HCT116 (cell line): ENCODE data around the gene C15orf61. TPM values are rescaled to one million over a fixed set of nuclear protein-coding genes. Genes with fewer than 3 reads are reported as not detected.

Source experiments
- ATAC-seq: fragments of 200-7000 bp; cut with Tn5 transposase; 2 replicates; pipeline ENCODE4 v1.9.1; 2020; ENCODE audit warnings: mild to moderate bottlenecking, moderate library complexity
- BruUV-seq: library from RNA; stranded (reverse); fragments of 400-500 nt; replicated peaks from 2 replicates; lab custom pipeline; 2021; lab: Mats Ljungman, UMichigan
- CTCF ChIA-PET: fragments of 300-600 bp; sonication (Branson Sonifier 250); formaldehyde crosslinking; loops from one replicate; lab custom pipeline; 2021; ENCODE audit warnings: antibody characterized with exemption; lab: Charles Lee
- POLR2A ChIA-PET: fragments of 300-600, 350-600 bp; sonication (Branson Sonifier 250); formaldehyde crosslinking; loops from one replicate; lab custom pipeline; 2021; ENCODE audit warnings: antibody characterized with exemption; lab: Charles Lee
- RAD21 ChIA-PET, 2 experiments: fragments of 300-600 bp; sonication (Branson Sonifier 250); formaldehyde crosslinking; loops; one replicate each; lab custom pipeline; 2023; ENCODE audit warnings: low total read pairs in 2 of 2; ENCODE audit not compliant: uncharacterized antibody in 2 of 2, unreplicated experiment in 2 of 2, low non-redundant PET in 1 of 2; lab: Charles Lee
- DNase-seq: peaks from one replicate; pipeline ENCODE4 v3.0.0-alpha.2; 2010; ENCODE audit warnings: low read depth, low spot score
- H2AFZ ChIP-seq: fragments of 200-600 bp; shearing (Covaris generic), sonication (generic); 2 replicates; pipeline ENCODE4 v1.6.1; 2017; ENCODE audit warnings: low read depth, mixed run types, mixed read lengths, antibody characterized with exemption, low read length; ENCODE audit not compliant: poor library complexity, severe bottlenecking
- H3K27ac ChIP-seq: 2 replicates; pipeline ENCODE4 v1.5.1; 2012; ENCODE audit warnings: low read depth, low read length
- H3K27me3 ChIP-seq: fragments of 200-600 bp; sonication (generic); 2 replicates; pipeline ENCODE4 v1.6.1; 2016; ENCODE audit warnings: mixed run types, low read length, mixed read lengths; ENCODE audit not compliant: insufficient read depth
- H3K36me3 ChIP-seq, 2 experiments: fragments of 200-500 bp in 1 of 2; fragments of 200-600 bp in 1 of 2; sonication (Bioruptor generic) in 1 of 2; sonication (generic) in 1 of 2; 2 replicates each; pipeline versions ENCODE4 v1.5.1 to v1.6.1; 2014 to 2016; ENCODE audit warnings: low read length in 2 of 2, inconsistent platforms in 1 of 2, mixed read lengths in 1 of 2, mixed run types in 1 of 2; ENCODE audit not compliant: insufficient read depth in 2 of 2, control insufficient read depth in 1 of 2
- H3K4me1 ChIP-seq, 2 experiments: fragments of 200-600 bp in 1 of 2; sonication (generic) in 1 of 2; 2 replicates each; pipeline versions ENCODE4 v1.5.1 to v1.6.1; 2012 to 2017; ENCODE audit warnings: low read length in 2 of 2, inconsistent platforms in 1 of 2, mild to moderate bottlenecking in 1 of 2, mixed read lengths in 1 of 2, mixed run types in 1 of 2, moderate library complexity in 1 of 2; ENCODE audit not compliant: insufficient read depth in 2 of 2, control insufficient read depth in 1 of 2
- H3K4me2 ChIP-seq: fragments of 200-600 bp; sonication (generic); 2 replicates; pipeline ENCODE4 v1.6.1; 2017; ENCODE audit warnings: mixed run types, low read length, mixed read lengths
- H3K4me3 ChIP-seq, 2 experiments: fragments of 200-600 bp in 1 of 2; sonication (generic) in 1 of 2; replicated peaks in 1 of 2; 2 replicates each; pipeline ENCODE4 v1.5.1; 2011 to 2016; ENCODE audit warnings: low read length in 2 of 2, control low read depth in 1 of 2, low read depth in 1 of 2, mild to moderate bottlenecking in 1 of 2, mixed read lengths in 1 of 2, mixed run types in 1 of 2
- H3K79me2 ChIP-seq: fragments of 200-600 bp; sonication (generic); 2 replicates; pipeline ENCODE4 v1.6.1; 2017; ENCODE audit warnings: mild to moderate bottlenecking, mixed run types, low read length, moderate library complexity, mixed read lengths; ENCODE audit not compliant: insufficient read depth
- H3K9ac ChIP-seq: fragments of 200-600 bp; sonication (generic); 2 replicates; pipeline ENCODE4 v1.6.1; 2016; ENCODE audit warnings: low read length, mixed read lengths
- H3K9me2 ChIP-seq: fragments of 200-600 bp; sonication (generic), shearing (Covaris generic); 2 replicates; pipeline ENCODE4 v1.6.1; 2017; ENCODE audit warnings: mixed run types, mild to moderate bottlenecking, moderate library complexity; ENCODE audit not compliant: insufficient read depth
- H3K9me3 ChIP-seq, 2 experiments: fragments of 200-500 bp in 1 of 2; fragments of 200-600 bp in 1 of 2; sonication (Bioruptor generic) in 1 of 2; sonication (generic) in 1 of 2; 2 replicates each; pipeline ENCODE4 v1.6.1; 2014 to 2017; ENCODE audit warnings: low read length in 2 of 2, mixed read lengths in 2 of 2, inconsistent platforms in 1 of 2, low read depth in 1 of 2, mild to moderate bottlenecking in 1 of 2, mixed run types in 1 of 2, moderate library complexity in 1 of 2; ENCODE audit not compliant: control insufficient read depth in 1 of 2, insufficient read depth in 1 of 2
- H4K20me1 ChIP-seq: fragments of 200-600 bp; sonication (generic), shearing (Covaris generic); 2 replicates; pipeline ENCODE4 v1.6.1; 2017; ENCODE audit warnings: mixed run types, mild to moderate bottlenecking, moderate library complexity; ENCODE audit not compliant: insufficient read depth
- ATF3 ChIP-seq: IDR thresholded peaks from 2 replicates; pipeline ENCODE4 v1.6.1; 2012
- CEBPB ChIP-seq: IDR thresholded peaks from 2 replicates; pipeline ENCODE4 v1.6.1; 2012; ENCODE audit warnings: low read depth
- CTCF ChIP-seq, 3 experiments: fragments of 200-600 bp in 1 of 3; sonication (generic) in 1 of 3; IDR thresholded peaks in 2 of 3; conservative IDR thresholded peaks in 1 of 3; 2 replicates each; pipeline ENCODE4 v1.5.1; 2012 to 2017; ENCODE audit warnings: low read depth in 2 of 3, low read length in 2 of 3, antibody characterized with exemption in 1 of 3, borderline replicate concordance in 1 of 3, control low read depth in 1 of 3, mild to moderate bottlenecking in 1 of 3, mixed read lengths in 1 of 3, mixed run types in 1 of 3, moderate library complexity in 1 of 3; ENCODE audit not compliant: insufficient read depth in 1 of 3
- EZH2 ChIP-seq: fragments of 200-600 bp; sonication (generic); IDR thresholded peaks from 2 replicates; pipeline ENCODE4 v1.6.1; 2017; ENCODE audit warnings: antibody characterized with exemption, mixed run types
- EZH2phosphoT487 ChIP-seq: fragments of 200-600 bp; IDR thresholded peaks from 2 replicates; pipeline ENCODE4 v1.6.1; 2018; ENCODE audit warnings: antibody characterized with exemption, borderline replicate concordance
- FOSL1 ChIP-seq: IDR thresholded peaks from 2 replicates; pipeline ENCODE4 v1.6.1; 2012; ENCODE audit warnings: low read depth
- JUND ChIP-seq: IDR thresholded peaks from 2 replicates; pipeline ENCODE4 v1.6.1; 2012
- MAX ChIP-seq: IDR thresholded peaks from 2 replicates; pipeline ENCODE4 v1.6.1; 2012
- POLR2AphosphoS5 ChIP-seq: IDR thresholded peaks from 2 replicates; pipeline ENCODE4 v1.6.1; 2011; ENCODE audit warnings: mild to moderate bottlenecking, low read depth, low read length, moderate library complexity
- REST ChIP-seq: IDR thresholded peaks from 2 replicates; pipeline ENCODE4 v1.6.1; 2012; ENCODE audit warnings: low read depth
- SIN3A ChIP-seq: IDR thresholded peaks from 2 replicates; pipeline ENCODE4 v1.6.1; 2012; ENCODE audit warnings: low read depth
- SP1 ChIP-seq: IDR thresholded peaks from 2 replicates; pipeline ENCODE4 v1.6.1; 2012; ENCODE audit warnings: low read depth
- SRF ChIP-seq: IDR thresholded peaks from 2 replicates; pipeline ENCODE4 v1.6.1; 2012; ENCODE audit warnings: low read depth
- YY1 ChIP-seq: IDR thresholded peaks from 2 replicates; pipeline ENCODE4 v1.6.1; 2011; ENCODE audit warnings: low read length, low read depth, moderate library complexity, mild to moderate bottlenecking; ENCODE audit not compliant: insufficient replicate concordance; ENCODE audit errors: extremely low read depth
- ZNF274 ChIP-seq: fragments of 200-500 bp; sonication (Bioruptor generic); IDR thresholded peaks from 2 replicates; pipeline ENCODE4 v1.6.1; 2014; ENCODE audit warnings: mild to moderate bottlenecking, low read depth, low read length, inconsistent platforms
- intact Hi-C: fragments of 100-400 bp; cut with micrococcal nuclease; formaldehyde crosslinking; loops from 2 replicates; pipeline ENCODE4 v1.10.0; 2022
- total RNA-seq: library from RNA; stranded (reverse); gene quantifications from one replicate; pipeline ENCODE4 v1.2.1, GENCODE V29; 2021; ENCODE audit not compliant: unreplicated experiment

C15orf61 gene
- total RNA-seq, 1 experiment from 2014 or later, result 9.9 TPM

- Histone ChIP-seq H3K27ac (no peak overlapping the region), H3K4me3 (no peak overlapping the region), H3K9me3 (no peaks in the 10 kb centered on the region), H3K36me3 (no peaks in the 10 kb centered on the region), H4K20me1 (no peaks in the 10 kb centered on the region), H3K27me3 (no peaks in the 10 kb centered on the region), H2AFZ (no peak overlapping the region), H3K79me2 (peaks cover 48% of the 10 kb centered on the region), H3K4me2 (peak overlapping the region; percentile 92; the same call in 1 of the 2 replicates), H3K9me2 (no peaks in the 10 kb centered on the region), H3K4me1 (peaks cover 10 to 19% of the 10 kb centered on the region in 2 experiments), H3K9ac (no peak overlapping the region)
- POLR2A ChIA-PET, result no interaction called here
- TF ChIP-seq POLR2AphosphoS5, result no peak
- TF ChIP-seq MAX, result no peak
- CTCF ChIA-PET, result no interaction called here
- no peak for ATAC-seq
- no TSS peak for BruUV-seq
- no peak for DNase-seq
- RAD21 ChIA-PET, result no interaction called here
- intact Hi-C loops, result loop anchor here (10.0 kb wide), 1 partner anchor 311 kb away; no protein-coding TSS in a partner anchor
These were observed 2.4 kb downstream of the C15orf61 start for GRCh38 chr15:67523330-67523729.

- BruUV-seq, result no TSS peak
- Histone ChIP-seq H3K4me1 (peaks cover 10 to 19% of the 10 kb centered on the region in 2 experiments), H3K27me3 (no peaks in the 10 kb centered on the region), H3K4me2 (no peak overlapping the region), H3K79me2 (peaks cover 48% of the 10 kb centered on the region), H3K9ac (no peak overlapping the region), H3K27ac (no peak overlapping the region), H2AFZ (no peak overlapping the region), H3K36me3 (no peaks in the 10 kb centered on the region), H3K4me3 (no peak overlapping the region), H4K20me1 (no peaks in the 10 kb centered on the region), H3K9me2 (no peaks in the 10 kb centered on the region), H3K9me3 (no peaks in the 10 kb centered on the region)
- DNase-seq (no peak), ATAC-seq (no peak)
- POLR2A ChIA-PET, result no interaction called here
- CTCF ChIA-PET, result interaction anchor here (0.7 kb wide), 1 partner anchor 1026 kb away, joined by 4 read pairs; no protein-coding TSS in a partner anchor
- intact Hi-C loops, result loop anchor here (10.0 kb wide), 1 partner anchor 311 kb away; no protein-coding TSS in a partner anchor
- RAD21 ChIA-PET, result no interaction called here
- TF ChIP-seq CEBPB, result no peak
- TF ChIP-seq POLR2AphosphoS5, result no peak
- no peak for TF ChIP-seq ATF3
- TF ChIP-seq SRF, result no peak
- no peak for TF ChIP-seq EZH2phosphoT487
- TF ChIP-seq REST, result no peak
- no peak for TF ChIP-seq CTCF (IDR thresholded peaks at IDR 0.05 in 2 of 3, conservative IDR thresholded peaks at IDR 0.05 in 1 of 3; ENCODE audit: borderline replicate concordance in 1 of 3, insufficient read depth in 1 of 3, low read depth in 2 of 3, low read length in 2 of 3)
- no peak for TF ChIP-seq EZH2
- TF ChIP-seq MAX, result no peak
- TF ChIP-seq ZNF274, result no peak
- TF ChIP-seq SIN3A, result no peak
- TF ChIP-seq YY1, result no peak
- no peak for TF ChIP-seq JUND
- TF ChIP-seq SP1, result no peak
- TF ChIP-seq FOSL1, result no peak
These were observed 3.3 kb downstream of the C15orf61 start for GRCh38 chr15:67524235-67524634.
